Umbilical cord (tissue), 2 donors: ENCODE data around the gene CIAO2B. TPM values are rescaled to one million over a fixed set of nuclear protein-coding genes. Genes with fewer than 3 reads are reported as not detected.
"Not testable (repeated sequence)": the region's sequence is repeated elsewhere in the genome, so short reads cannot be mapped to it uniquely, and the experiment has no call there.

Experiments
- DNase-seq: peaks from one replicate; pipeline ENCODE4 v3.0.0-alpha.2; 2015; ENCODE audit warnings: low spot score
- total RNA-seq: library from RNA; depleted of rRNA; stranded (reverse); fragments of >200 nt; gene quantifications from one replicate; pipeline ENCODE4 v1.2.3, GENCODE V29; 2014; ENCODE audit warnings: low replicate concordance; ENCODE audit not compliant: insufficient read depth

Gene CIAO2B
- total RNA-seq, 1 donor from 2014 or later, result 72.5 TPM

- DNase-seq, result peak; percentile 27
Observed at GRCh38 chr16:66955363-66956153, 21.4 kb upstream of the CIAO2B start.

GRCh38 chr16:66954097-66954659, 20.0 kb upstream of the CIAO2B start:
- DNase-seq, result peak; percentile 86

GRCh38 chr16:66953462-66954096, 19.4 kb upstream of the CIAO2B start:
- DNase-seq, result no peak

- no peak for DNase-seq
Observed at GRCh38 chr16:66952430-66953110, 18.4 kb upstream of the CIAO2B start.

GRCh38 chr16:66950971-66951790, 17.0 kb upstream of the CIAO2B start:
- no peak for DNase-seq

- no peak for DNase-seq
Observed at GRCh38 chr16:66950437-66950836, 16.2 kb upstream of the CIAO2B start.

GRCh38 chr16:66949472-66949871, 15.3 kb upstream of the CIAO2B start:
- no peak for DNase-seq

- DNase-seq, result no peak
Observed at GRCh38 chr16:66948837-66949225, 14.6 kb upstream of the CIAO2B start.

GRCh38 chr16:66948134-66948836, 14.1 kb upstream of the CIAO2B start:
- DNase-seq, result no peak

GRCh38 chr16:66947302-66948065, 13.3 kb upstream of the CIAO2B start:
- peak; percentile 89 for DNase-seq

GRCh38 chr16:66946974-66947301, 12.7 kb upstream of the CIAO2B start:
- no peak for DNase-seq

GRCh38 chr16:66946541-66946940, 12.3 kb upstream of the CIAO2B start:
- no peak for DNase-seq

- no peak for DNase-seq
Observed at GRCh38 chr16:66945939-66946338, 11.7 kb upstream of the CIAO2B start.

- not testable (repeated sequence) for DNase-seq
Observed at GRCh38 chr16:66944971-66945370, 10.8 kb upstream of the CIAO2B start.

GRCh38 chr16:66944054-66944441, 9.8 kb upstream of the CIAO2B start:
- no peak for DNase-seq

GRCh38 chr16:66943426-66944053, 9.3 kb upstream of the CIAO2B start:
- no peak for DNase-seq

GRCh38 chr16:66942981-66943380, 8.8 kb upstream of the CIAO2B start:
- no peak for DNase-seq

- DNase-seq, result no peak
Observed at GRCh38 chr16:66940236-66940635, 6.0 kb upstream of the CIAO2B start.

- no peak for DNase-seq
Observed at GRCh38 chr16:66939366-66939765, 5.2 kb upstream of the CIAO2B start.
